ENCODE data around the gene THSD4.

THSD4 gene

GRCh38 chr15:71809346-71809745 is 694.1 kb downstream of the THSD4 start:
- no peak for DNase-seq (ENCODE audit: low read depth)
- TF ChIP-seq, protein P1, sequence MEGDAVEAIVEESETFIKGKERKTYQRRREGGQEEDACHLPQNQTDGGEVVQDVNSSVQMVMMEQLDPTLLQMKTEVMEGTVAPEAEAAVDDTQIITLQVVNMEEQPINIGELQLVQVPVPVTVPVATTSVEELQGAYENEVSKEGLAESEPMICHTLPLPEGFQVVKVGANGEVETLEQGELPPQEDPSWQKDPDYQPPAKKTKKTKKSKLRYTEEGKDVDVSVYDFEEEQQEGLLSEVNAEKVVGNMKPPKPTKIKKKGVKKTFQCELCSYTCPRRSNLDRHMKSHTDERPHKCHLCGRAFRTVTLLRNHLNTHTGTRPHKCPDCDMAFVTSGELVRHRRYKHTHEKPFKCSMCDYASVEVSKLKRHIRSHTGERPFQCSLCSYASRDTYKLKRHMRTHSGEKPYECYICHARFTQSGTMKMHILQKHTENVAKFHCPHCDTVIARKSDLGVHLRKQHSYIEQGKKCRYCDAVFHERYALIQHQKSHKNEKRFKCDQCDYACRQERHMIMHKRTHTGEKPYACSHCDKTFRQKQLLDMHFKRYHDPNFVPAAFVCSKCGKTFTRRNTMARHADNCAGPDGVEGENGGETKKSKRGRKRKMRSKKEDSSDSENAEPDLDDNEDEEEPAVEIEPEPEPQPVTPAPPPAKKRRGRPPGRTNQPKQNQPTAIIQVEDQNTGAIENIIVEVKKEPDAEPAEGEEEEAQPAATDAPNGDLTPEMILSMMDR (conservative IDR thresholded peaks at IDR 0.05; ENCODE audit: low read depth, low read length) = no peak
- no peak overlapping the region for H3K4me3 ChIP-seq (ENCODE audit: low read length)

DNA sequence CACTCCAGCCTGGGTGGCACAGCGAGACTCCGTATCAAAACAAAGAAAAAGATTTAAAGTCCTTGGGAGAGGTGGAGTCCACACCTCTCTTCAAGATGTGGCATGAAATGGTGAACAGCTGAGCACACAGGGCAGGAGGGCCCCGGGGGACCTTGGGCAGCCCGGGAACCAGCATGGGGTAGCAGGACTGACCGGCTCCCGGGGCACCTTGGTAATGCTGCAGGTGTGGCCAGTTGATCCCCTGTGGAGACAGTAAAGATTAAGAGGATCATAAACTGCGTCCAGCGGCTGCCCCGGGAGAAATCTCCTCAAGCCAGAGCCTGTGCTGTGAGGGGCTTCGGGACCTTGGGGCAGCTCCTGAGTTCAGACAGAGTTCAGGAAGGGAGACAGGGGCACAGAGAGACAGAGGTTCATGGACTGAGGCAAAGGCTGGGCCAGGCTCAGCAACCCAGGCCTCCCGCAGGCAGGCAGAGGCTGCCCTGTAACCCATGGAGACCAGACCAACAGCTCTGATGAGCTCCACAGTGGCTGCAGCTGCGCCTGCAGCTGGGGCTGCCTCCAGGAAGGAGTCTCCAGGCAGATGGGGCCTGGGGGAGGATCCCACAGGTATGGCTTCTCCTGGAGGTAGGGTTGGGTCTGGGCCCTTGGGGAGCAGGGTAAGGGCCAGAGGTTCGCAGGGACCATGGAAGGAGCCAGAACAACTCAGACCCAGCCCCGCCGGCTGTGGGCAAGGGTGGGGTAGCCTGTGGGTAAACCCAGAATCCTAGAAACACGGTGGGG is 695.2 kb downstream of the THSD4 start, which contains the start of gene NR2E3:
TSS of gene NR2E3 (plus strand) at position 299 of the 780 bp plus-strand sequence. CDS start at position 489, 190 bp downstream.
- TF ChIP-seq, protein P1 (conservative IDR thresholded peaks at IDR 0.05; ENCODE audit: low read depth, low read length) = no peak
- no peak within 1 kb of the TSS for H3K4me3 ChIP-seq (ENCODE audit: low read length)
- no peak for DNase-seq (ENCODE audit: low read depth)

DNA sequence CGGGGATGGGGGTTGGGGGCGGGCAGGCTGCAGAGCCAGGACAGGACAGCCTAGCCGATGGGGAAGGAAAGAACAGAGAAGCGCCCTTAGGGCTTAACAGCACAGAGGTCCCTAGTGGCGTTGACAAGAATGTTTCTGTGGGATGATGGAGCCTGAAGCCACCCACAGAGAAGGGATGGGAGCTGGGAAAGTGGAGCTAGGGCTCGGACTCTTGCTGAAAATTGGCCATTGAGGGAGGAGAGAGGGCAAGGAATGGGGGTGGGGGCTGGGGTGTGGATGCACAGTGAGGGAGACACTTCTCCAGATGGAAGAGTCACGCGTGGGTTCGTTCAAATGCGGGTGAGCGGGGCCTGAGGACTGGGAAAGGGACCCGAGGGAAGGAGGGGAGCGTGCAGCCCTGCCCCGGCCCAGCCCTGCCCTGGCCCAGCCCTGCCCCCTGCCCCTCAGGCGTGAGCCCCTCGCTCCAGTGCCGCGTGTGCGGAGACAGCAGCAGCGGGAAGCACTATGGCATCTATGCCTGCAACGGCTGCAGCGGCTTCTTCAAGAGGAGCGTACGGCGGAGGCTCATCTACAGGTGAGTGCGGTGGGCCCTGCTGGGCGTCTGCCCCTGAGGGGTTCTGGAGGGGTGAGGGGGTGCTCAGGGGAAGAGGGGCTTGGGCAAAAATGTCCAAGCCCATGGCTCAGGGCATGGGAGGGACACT is 695.9 kb downstream of the THSD4 start:
- TF ChIP-seq, protein P1 (conservative IDR thresholded peaks at IDR 0.05; ENCODE audit: low read depth, low read length) = no peak
- H3K4me3 ChIP-seq (ENCODE audit: low read length) = no peak overlapping the region
- no peak for DNase-seq (ENCODE audit: low read depth)

GRCh38 chr15:71811752-71812735 is 696.8 kb downstream of the THSD4 start:
- TF ChIP-seq, protein P1 (conservative IDR thresholded peaks at IDR 0.05; ENCODE audit: low read depth, low read length) = no peak
- no peak overlapping the region for H3K4me3 ChIP-seq (ENCODE audit: low read length)
- DNase-seq (ENCODE audit: low read depth) = no peak

DNA sequence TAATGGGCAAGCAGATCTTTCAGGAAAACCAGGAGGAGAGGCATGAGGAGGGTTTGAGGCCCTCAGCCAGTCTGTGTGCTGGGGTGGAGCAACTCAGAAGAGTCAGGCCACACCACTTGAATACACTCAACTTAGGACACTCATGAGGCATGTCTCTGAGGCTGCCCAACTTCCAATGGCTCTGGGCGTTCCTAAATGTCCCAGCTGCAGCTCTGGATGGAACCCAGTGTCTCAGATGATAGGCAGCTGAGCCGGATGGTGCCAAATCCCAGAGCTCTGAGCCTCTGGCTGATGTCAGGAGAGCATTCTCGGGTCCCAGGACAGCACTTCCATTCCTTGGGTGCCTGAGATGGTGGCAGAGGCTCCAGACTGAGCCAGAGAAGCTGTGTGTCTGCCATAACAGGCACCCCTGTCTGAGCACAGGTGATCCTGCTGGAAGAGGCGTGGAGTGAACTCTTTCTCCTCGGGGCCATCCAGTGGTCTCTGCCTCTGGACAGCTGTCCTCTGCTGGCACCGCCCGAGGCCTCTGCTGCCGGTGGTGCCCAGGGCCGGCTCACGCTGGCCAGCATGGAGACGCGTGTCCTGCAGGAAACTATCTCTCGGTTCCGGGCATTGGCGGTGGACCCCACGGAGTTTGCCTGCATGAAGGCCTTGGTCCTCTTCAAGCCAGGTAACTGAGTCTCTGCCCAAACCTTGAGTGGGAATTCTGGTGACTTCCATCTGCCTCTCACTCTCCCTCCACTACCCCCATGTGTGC is 697.9 kb downstream of the THSD4 start:
- TF ChIP-seq, protein P1 (conservative IDR thresholded peaks at IDR 0.05; ENCODE audit: low read depth, low read length) = no peak
- H3K4me3 ChIP-seq (ENCODE audit: low read length) = no peak overlapping the region

More for the DNA sequence above, 697.9 kb downstream of the THSD4 start:
- no peak for DNase-seq (ENCODE audit: low read depth)

Data from retinal pigment epithelial cell (primary cell).